HG03521 (cell line): ENCODE results near the gene TUBA3E.
"Not testable (repeated sequence)": the region's sequence is repeated elsewhere in the genome, so short reads cannot be mapped to it uniquely, and the experiment has no call there.

Experiments used
- ATAC-seq: cut with Tn5 transposase; IDR thresholded peaks from one replicate; pipeline ENCODE4 v1.9.1; 2021; ENCODE audit warnings: mild to moderate bottlenecking, moderate library complexity; ENCODE audit not compliant: unreplicated experiment

The TUBA3E gene

DNA sequence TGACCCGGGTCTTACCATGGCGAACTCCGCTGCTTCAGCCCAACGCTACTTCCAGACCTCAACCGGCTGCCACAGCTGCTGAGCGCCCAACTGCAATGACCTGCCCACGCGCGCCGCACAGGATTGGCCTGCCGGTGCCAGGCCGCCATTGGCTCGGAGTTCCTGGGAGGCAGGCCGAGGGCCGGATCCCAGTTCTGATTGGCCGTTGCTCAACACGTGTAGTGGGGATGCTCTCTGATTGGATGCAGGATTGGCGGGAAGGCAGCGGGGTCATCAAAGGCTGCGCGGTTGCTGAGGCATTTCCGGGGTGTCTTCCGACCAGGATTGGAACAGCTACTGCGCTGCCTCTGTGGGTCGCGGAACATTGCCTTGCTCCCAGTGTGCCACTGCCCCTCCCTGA lies at the start of gene TUBA3E:
Gene TUBA3E, minus strand, starts transcription at position 97 of the 400 bp plus-strand sequence. Its CDS starts 79 bp downstream, at position 18.
- ATAC-seq, result no peak

GRCh38 chr2:130246430-130246829 lies 48.2 kb upstream of the TUBA3E start:
- ATAC-seq, result no peak

DNA sequence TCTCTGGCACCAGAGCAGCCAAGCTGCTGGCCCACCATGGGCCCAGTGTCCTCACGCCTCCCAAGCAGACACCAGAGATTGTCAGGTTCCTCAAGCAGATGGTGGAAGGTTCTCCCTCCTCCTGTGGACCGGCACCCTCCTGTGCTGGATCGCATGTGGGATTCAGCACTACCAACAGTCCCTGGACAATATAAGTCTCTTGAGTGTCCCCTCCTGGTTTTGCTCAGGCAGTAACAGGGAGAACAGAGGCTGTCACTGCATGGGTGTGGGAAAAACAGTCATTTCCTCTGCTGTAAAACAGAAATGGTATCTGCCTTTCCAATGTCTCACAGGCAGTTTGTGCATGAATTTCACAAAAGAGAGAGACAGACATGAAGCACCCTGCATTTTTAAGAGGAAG lies 47.7 kb upstream of the TUBA3E start:
- ATAC-seq, result no peak

GRCh38 chr2:130243359-130243758 lies 45.1 kb upstream of the TUBA3E start:
- ATAC-seq, result no peak

- no peak for ATAC-seq
Measured at GRCh38 chr2:130241041-130241707, 42.9 kb upstream of the TUBA3E start.

DNA sequence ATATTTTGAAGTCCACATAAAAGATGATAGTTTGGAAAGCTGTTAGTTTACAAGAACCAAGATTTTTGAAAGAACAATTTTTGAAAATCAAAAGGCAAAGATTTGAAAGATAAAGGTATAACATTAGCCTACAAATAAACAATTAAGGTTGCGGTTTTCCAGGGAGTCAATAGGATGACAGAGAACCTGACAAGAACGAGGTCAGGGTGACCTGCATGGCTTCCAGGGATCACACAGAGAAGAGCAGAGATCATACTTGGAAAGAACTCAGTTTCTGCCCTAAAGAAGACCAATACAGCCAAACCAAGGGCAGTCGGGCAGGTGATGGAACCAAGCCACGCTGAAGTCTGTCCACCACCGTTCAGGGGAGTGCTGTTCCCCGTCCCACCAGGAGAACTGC lies 41.3 kb upstream of the TUBA3E start:
- not testable (repeated sequence) for ATAC-seq

- ATAC-seq, result not testable (repeated sequence)
Measured at GRCh38 chr2:130233066-130233465, 34.8 kb upstream of the TUBA3E start.

DNA sequence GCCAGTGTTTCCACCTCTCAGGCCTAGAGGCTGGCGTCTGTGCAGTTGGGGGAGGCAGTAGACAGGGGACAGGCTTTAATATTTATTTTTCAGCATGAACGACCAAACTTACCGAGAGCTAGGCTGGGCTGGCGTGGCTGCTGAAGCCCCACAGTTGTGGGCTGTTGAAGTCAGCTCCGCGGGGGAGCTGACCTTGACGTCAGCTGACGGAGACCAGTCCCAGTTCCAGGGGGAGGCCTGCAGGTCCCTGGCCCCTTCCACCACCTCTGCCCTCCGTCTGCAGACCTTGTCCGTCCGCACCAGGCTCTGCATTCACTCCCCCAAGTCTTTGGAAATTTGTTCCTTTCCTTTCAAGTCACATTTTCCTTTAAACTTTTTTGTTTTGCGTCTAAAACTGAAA lies 33.4 kb upstream of the TUBA3E start:
- no peak for ATAC-seq

- not testable (repeated sequence) for ATAC-seq
Measured at GRCh38 chr2:130230907-130231306, 32.7 kb upstream of the TUBA3E start.

GRCh38 chr2:130230376-130230775 lies 32.1 kb upstream of the TUBA3E start:
- not testable (repeated sequence) for ATAC-seq

GRCh38 chr2:130229161-130229510 lies 30.9 kb upstream of the TUBA3E start:
- ATAC-seq, result not testable (repeated sequence)

- not testable (repeated sequence) for ATAC-seq
Measured at GRCh38 chr2:130228467-130229160, 30.4 kb upstream of the TUBA3E start.

- not testable (repeated sequence) for ATAC-seq
Measured at GRCh38 chr2:130228005-130228404, 29.8 kb upstream of the TUBA3E start.

DNA sequence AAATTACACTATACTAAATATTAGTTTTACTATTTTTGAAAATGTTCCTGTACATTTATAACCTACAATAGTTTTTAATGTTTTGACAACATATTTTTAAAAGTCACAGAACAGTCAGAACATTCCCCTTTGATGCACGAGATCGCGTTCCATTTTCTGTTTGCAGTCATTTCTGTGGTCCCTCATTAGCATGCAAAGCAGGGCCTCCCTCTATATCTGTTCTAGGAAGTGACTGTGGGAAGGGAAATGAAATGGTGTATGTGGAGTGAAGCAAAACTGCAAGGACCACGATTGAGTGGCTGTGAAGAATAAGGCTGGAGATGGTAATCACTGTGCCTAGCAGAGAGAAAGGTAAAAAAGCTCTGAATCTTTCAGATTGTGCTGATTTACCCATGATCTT lies 24.3 kb upstream of the TUBA3E start:
- not testable (repeated sequence) for ATAC-seq

- ATAC-seq, result not testable (repeated sequence)
Measured at GRCh38 chr2:130220505-130220904, 22.3 kb upstream of the TUBA3E start.

GRCh38 chr2:130219147-130219546 lies 20.9 kb upstream of the TUBA3E start:
- not testable (repeated sequence) for ATAC-seq

GRCh38 chr2:130207051-130207450 lies 8.8 kb upstream of the TUBA3E start:
- ATAC-seq, result not testable (repeated sequence)

DNA sequence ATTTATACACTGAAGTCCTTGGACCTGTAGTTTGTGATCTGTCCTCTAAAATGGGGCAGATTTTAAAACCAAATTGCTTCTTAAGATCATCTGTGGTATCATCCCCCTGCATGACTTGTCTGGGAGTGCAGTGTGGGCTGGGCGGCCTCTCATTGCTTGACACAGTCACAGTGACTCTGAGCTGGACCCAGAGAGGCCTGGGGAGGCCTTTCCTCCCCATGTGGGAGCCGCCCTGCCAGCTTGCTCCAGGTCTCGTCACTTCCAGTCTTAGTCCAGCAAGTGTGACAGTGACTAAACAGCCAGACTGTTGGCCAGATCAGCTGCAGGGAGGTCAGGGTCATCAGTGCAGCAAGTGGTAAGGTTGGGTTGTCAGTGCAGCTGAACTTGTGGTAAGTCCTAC lies 4.9 kb upstream of the TUBA3E start:
- ATAC-seq, result not testable (repeated sequence)

DNA sequence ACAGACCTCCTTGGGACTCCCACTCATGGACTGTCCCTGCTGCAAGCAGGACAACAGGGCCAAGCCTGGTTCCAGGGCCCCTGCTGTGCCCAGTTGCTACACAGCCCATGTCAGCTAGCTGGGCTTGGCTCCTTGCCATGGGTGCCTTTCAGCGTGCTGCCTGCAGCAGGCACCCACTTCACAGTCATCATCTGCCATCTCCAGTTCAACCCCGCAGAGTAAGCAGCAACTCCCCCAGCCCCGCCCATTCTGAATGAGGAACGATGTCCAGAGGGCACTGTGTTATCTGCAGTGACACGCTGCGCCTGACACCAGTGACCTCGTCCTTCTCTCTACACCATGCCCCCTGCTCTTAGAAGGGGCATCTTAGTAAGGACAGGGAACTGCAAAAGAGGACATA lies 4.3 kb upstream of the TUBA3E start:
- ATAC-seq, result not testable (repeated sequence)

GRCh38 chr2:130196052-130196451 lies 2.2 kb downstream of the TUBA3E start:
- not testable (repeated sequence) for ATAC-seq

DNA sequence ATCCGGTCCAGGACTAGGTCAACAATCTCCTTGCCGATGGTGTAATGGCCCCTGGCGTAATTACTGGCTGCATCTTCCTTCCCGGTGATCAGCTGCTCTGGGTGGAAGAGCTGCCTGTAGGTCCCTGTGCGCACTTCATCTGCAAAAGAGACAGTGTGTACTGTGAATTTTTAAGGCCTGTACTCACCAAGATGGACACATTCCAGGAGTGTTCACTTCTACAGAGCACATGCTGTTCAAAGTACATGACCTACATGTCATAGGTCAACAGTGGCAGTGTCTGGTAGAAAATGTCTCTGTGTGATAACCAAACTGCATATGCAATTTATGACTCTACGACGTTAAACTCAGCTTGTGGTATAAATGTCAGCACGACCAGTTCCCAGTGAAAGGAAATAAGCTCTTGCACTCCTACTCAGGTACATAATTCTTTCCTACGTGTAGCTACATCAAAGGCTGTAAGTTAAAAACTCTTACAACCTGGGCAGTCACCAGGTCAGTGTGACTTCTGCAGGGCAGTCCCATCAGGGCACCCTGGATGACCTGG lies 3.1 kb downstream of the TUBA3E start:
- ATAC-seq, result not testable (repeated sequence)

- ATAC-seq, result not testable (repeated sequence)
Measured at GRCh38 chr2:130193824-130194223, 4.4 kb downstream of the TUBA3E start.
